NOMO-1 treated with dmso at 0.1 percent for 144 hours (cell line): ENCODE measurements around the gene NDST4.

ENCODE experiments used
- DNase-seq: peaks from one replicate; lab custom pipeline; 2025; ENCODE audit not compliant: unreplicated experiment; lab: John Stamatoyannopoulos, UW

Gene NDST4

GRCh38 chr4:114807759-114808404 lies 305.5 kb downstream of the NDST4 start:
- DNase-seq, result no peak

- DNase-seq, result no peak
Measured at GRCh38 chr4:114807357-114807756, 306.1 kb downstream of the NDST4 start.

- no peak for DNase-seq
Measured at GRCh38 chr4:114791976-114792375, 321.4 kb downstream of the NDST4 start.

- no peak for DNase-seq
Measured at GRCh38 chr4:114785570-114785969, 327.9 kb downstream of the NDST4 start.

GRCh38 chr4:114783215-114783595 lies 330.2 kb downstream of the NDST4 start:
- DNase-seq, result no peak

GRCh38 chr4:114782415-114783214 lies 330.8 kb downstream of the NDST4 start:
- no peak for DNase-seq

GRCh38 chr4:114780205-114780604 lies 333.2 kb downstream of the NDST4 start:
- DNase-seq, result no peak
